HEK293 (cell line): ENCODE measurements around the gene CAMSAP3.

ENCODE experiments used
- OVOL3 ChIP-seq: fragments of 450-650 bp; formaldehyde crosslinking; IDR thresholded peaks from 2 replicates; pipeline ENCODE4 v1.5.1; 2016; ENCODE audit warnings: missing biosample characterization, missing genetic modification characterization
- ZSCAN16 ChIP-seq: fragments of 450-650 bp; formaldehyde crosslinking; IDR thresholded peaks from 2 replicates; pipeline ENCODE4 v1.5.1; 2016; ENCODE audit warnings: missing biosample characterization, missing genetic modification characterization

DNA sequence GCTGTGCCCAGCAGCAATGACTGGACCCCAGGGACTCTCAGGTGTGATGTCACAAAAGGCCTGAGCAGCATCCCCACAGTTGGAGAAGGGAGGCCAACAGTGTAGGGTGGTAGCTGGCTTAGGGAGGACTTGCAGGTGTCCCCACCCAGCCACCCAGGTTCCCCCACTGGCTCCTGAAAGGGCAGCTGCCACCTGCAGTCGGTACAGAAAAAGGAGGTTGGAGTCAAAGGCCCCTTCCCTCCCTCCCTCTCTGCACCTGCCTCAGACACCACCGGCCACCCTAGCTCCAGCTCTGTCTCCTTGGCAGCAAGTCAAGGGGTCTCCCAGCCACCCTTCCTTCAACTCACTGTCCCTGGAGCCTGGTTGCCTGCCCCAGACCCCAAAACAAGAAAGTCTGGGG lies 38.0 kb downstream of the CAMSAP3 start, which contains the start of gene PCP2:
- no peak for TF ChIP-seq ZSCAN16
- TF ChIP-seq OVOL3 (tag by site-specific recombination), result no peak
